Right lobe of liver (tissue), 4 donors: Measurements from ENCODE around the gene LYSMD1.

ENCODE experiments used
- CTCF ChIP-seq, 4 donors: fragments of 200-600 bp in 3 of 4; fragments of 450-650 bp in 1 of 4; IDR thresholded peaks; one replicate each; pipeline versions ENCODE4 v1.5.1 to v1.8.0; 2016 to 2022; ENCODE audit warnings: antibody characterized with exemption in 4 of 4, mild to moderate bottlenecking in 2 of 4
- POLR2A ChIP-seq: fragments of 450-650 bp; IDR thresholded peaks from one replicate; pipeline ENCODE4 v1.6.1; 2017; ENCODE audit warnings: antibody characterized with exemption, mild to moderate bottlenecking
- donor health status: DM: no; HTN: no; CAD: no.
- donor health status: DM: no; HTN: no; CAD: no.
- donor health status: DM: no; HTN: yes; CAD: no.

- TF ChIP-seq CTCF (IDR thresholded peaks at IDR 0.05) (no peak), POLR2A (no peak)
Observed at GRCh38 chr1:151124763-151125403, 40.8 kb downstream of the LYSMD1 start.
